ENCODE results near the gene TMEM165.
"Not testable (repeated sequence)": the region's sequence is repeated elsewhere in the genome, so short reads cannot be mapped to it uniquely, and the experiment has no call there.

The TMEM165 gene
- 33.0 reads per million, percentile 58 among the genes with 10 or more reads in this experiment for total RNA-seq

GRCh38 chr4:55395529-55396307 lies at the start of gene TMEM165:
Gene TMEM165, plus strand, starts transcription at chr4:55395957. Its CDS starts 233 bp downstream, at chr4:55396190.
- DNase-seq, result peak; percentile 87

- peak; percentile 67 for DNase-seq
Measured at GRCh38 chr4:55345980-55346850, 49.5 kb upstream of the TMEM165 start, which contains the start of gene SRD5A3. Gene SRD5A3, plus strand, starts transcription at chr4:55346242. Its CDS starts 95 bp downstream, at chr4:55346337.

- no peak for DNase-seq
Measured at GRCh38 chr4:55346851-55347255, 48.9 kb upstream of the TMEM165 start.

GRCh38 chr4:55347610-55348228 lies 48.0 kb upstream of the TMEM165 start:
- no peak for DNase-seq

GRCh38 chr4:55348466-55348865 lies 47.3 kb upstream of the TMEM165 start:
- DNase-seq, result no peak

- not testable (repeated sequence) for DNase-seq
Measured at GRCh38 chr4:55350870-55351269, 44.9 kb upstream of the TMEM165 start.

- DNase-seq, result no peak
Measured at GRCh38 chr4:55351824-55352223, 43.9 kb upstream of the TMEM165 start.

- no peak for DNase-seq
Measured at GRCh38 chr4:55352726-55353125, 43.0 kb upstream of the TMEM165 start.

- DNase-seq, result not testable (repeated sequence)
Measured at GRCh38 chr4:55353228-55353747, 42.5 kb upstream of the TMEM165 start.

GRCh38 chr4:55354648-55355047 lies 41.1 kb upstream of the TMEM165 start:
- DNase-seq, result no peak

GRCh38 chr4:55355555-55355954 lies 40.2 kb upstream of the TMEM165 start:
- no peak for DNase-seq

GRCh38 chr4:55356991-55357461 lies 38.7 kb upstream of the TMEM165 start:
- DNase-seq, result no peak

GRCh38 chr4:55358246-55358645 lies 37.5 kb upstream of the TMEM165 start:
- no peak for DNase-seq

- DNase-seq, result no peak
Measured at GRCh38 chr4:55358668-55359067, 37.1 kb upstream of the TMEM165 start.

- DNase-seq, result no peak
Measured at GRCh38 chr4:55359397-55359916, 36.3 kb upstream of the TMEM165 start.

GRCh38 chr4:55362938-55363337 lies 32.8 kb upstream of the TMEM165 start:
- DNase-seq, result not testable (repeated sequence)

- no peak for DNase-seq
Measured at GRCh38 chr4:55363691-55364351, 31.9 kb upstream of the TMEM165 start.

GRCh38 chr4:55364691-55365344 lies 30.9 kb upstream of the TMEM165 start:
- DNase-seq, result no peak

- no peak for DNase-seq
Measured at GRCh38 chr4:55365345-55365728, 30.4 kb upstream of the TMEM165 start.

GRCh38 chr4:55366621-55367020 lies 29.1 kb upstream of the TMEM165 start:
- no peak for DNase-seq

GRCh38 chr4:55367084-55367722 lies 28.6 kb upstream of the TMEM165 start:
- DNase-seq, result no peak

All from effector CD4-positive, alpha-beta T cell (primary cell).